ENCODE data around the gene DACT2. TPM values are rescaled to one million over a fixed set of nuclear protein-coding genes. Genes with fewer than 3 reads are reported as not detected.

Gene DACT2, protein sequence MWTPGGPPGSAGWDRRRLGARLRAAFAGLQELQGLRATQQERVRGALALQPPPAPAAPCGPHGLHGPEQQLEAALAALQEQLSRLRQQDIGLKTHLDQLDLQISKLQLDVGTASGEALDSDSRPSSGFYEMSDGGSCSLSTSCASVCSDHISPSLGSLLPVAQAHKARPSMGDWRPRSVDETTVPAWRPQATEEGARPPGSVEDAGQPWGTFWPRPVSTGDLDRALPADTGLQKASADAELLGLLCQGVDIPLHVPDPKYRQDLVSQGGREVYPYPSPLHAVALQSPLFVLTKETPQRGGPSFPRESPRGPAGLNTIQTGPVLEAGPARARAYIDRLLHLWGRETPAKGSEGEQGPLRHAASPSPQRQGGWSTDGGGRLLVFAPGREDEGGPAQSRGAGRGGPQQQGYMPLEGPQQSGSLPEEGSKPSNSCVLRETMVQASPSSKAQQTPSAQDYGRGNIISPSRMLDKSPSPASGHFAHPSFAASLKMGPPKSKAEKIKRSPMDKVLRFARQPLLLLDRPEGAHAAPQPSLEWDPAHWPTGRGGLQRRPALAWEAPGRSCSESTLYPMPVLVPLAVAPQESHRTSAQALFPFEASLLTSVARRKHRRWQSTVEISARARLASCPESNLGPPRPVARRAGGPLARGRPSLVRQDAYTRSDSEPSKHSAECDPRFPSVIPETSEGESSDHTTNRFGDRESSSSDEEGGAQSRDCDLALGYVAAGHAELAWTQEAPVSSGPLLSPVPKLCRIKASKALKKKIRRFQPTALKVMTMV
- total RNA-seq (not detected in 2 replicates), polyA plus RNA-seq (not detected in 2 replicates), polyA minus RNA-seq (ENCODE audit: low replicate concordance) (not detected in 2 replicates)
- not detected in 2 replicates for polyA plus RNA-seq (2012)

DNA sequence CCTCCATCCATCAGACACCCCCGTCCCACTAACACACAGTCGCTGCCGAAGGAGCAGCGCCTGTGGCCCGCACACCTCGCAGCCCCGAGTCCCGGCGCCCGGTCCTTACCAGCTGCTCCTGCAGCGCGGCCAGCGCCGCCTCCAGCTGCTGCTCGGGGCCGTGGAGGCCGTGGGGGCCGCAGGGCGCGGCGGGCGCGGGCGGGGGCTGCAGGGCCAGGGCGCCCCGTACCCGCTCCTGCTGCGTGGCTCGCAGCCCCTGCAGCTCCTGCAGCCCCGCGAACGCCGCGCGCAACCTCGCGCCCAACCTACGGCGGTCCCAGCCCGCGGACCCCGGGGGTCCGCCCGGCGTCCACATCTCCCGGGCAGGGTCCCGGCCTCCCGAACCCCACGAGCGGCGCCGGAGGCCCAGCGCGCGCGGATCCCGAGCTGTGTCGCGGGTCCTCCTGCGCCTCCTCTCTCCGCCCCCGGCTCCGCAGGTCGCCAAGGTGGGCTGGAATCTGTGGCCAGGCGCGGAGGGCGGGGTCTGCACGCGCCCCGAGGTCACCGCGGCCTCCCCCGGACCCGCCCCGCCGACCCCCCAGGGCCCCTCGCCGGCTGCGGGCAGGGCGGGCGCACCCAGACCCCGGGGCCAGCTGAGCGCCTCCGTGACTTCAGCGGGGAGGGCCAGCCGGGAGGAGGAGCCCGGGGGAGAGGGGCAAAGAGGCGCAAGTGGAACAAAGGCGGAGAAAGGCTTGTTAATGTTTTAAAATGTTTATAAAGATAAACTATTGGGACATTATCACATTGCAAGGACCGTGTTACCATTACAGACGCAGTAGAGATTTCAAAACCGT lies at the start of gene DACT2:
Gene DACT2 (minus strand): TSS at position 499 of the 833 bp plus-strand sequence. CDS start 144 bp downstream, at position 355.
- Histone ChIP-seq H3K79me2 (ENCODE audit: control insufficient read depth, insufficient read depth, low read length) (no peaks in the 10 kb centered on the region), H4K20me1 (ENCODE audit: control insufficient read depth, extremely low read depth, insufficient read depth, low read length) (no peaks in the 10 kb centered on the region), H3K9ac (ENCODE audit: insufficient read depth, low read length) (no peak within 1 kb of the TSS), H3K4me1 (ENCODE audit: control insufficient read depth, extremely low read depth, insufficient read depth, low read length) (no peaks in the 10 kb centered on the region), H3K36me3 (ENCODE audit: control insufficient read depth, insufficient read depth, low read length) (no peaks in the 10 kb centered on the region), H3K4me3 (replicated peaks in 1 of 4; ENCODE audit: control extremely low read depth in 1 of 4, insufficient read depth in 1 of 4, low read depth in 3 of 4, low read length in 4 of 4) (no peak within 1 kb of the TSS), H3K27me3 (ENCODE audit: control insufficient read depth, insufficient read depth, low read length) (no peaks in the 10 kb centered on the region), H3K9me3 (ENCODE audit: control insufficient read depth, insufficient read depth, low read depth, low read length) (no peaks in the 10 kb centered on the region), H2AFZ (ENCODE audit: low read length) (no peak within 1 kb of the TSS), H3K4me2 (ENCODE audit: extremely low read depth, insufficient read depth, low read length) (no peak within 1 kb of the TSS), H3K27ac (ENCODE audit: insufficient read depth, low read length) (no peak within 1 kb of the TSS)
- DNase-seq (ENCODE audit: low read depth in 2 of 2): no peak
- TF ChIP-seq EZH2 (IDR thresholded peaks at IDR 0.05; ENCODE audit: low read length, missing control alignments): no peak
- TF ChIP-seq, protein P1, sequence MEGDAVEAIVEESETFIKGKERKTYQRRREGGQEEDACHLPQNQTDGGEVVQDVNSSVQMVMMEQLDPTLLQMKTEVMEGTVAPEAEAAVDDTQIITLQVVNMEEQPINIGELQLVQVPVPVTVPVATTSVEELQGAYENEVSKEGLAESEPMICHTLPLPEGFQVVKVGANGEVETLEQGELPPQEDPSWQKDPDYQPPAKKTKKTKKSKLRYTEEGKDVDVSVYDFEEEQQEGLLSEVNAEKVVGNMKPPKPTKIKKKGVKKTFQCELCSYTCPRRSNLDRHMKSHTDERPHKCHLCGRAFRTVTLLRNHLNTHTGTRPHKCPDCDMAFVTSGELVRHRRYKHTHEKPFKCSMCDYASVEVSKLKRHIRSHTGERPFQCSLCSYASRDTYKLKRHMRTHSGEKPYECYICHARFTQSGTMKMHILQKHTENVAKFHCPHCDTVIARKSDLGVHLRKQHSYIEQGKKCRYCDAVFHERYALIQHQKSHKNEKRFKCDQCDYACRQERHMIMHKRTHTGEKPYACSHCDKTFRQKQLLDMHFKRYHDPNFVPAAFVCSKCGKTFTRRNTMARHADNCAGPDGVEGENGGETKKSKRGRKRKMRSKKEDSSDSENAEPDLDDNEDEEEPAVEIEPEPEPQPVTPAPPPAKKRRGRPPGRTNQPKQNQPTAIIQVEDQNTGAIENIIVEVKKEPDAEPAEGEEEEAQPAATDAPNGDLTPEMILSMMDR (conservative IDR thresholded peaks at IDR 0.05 in 1 of 2, IDR thresholded peaks at IDR 0.05 in 1 of 2; ENCODE audit: low read depth in 1 of 2, low read length in 2 of 2): no peak

DNA sequence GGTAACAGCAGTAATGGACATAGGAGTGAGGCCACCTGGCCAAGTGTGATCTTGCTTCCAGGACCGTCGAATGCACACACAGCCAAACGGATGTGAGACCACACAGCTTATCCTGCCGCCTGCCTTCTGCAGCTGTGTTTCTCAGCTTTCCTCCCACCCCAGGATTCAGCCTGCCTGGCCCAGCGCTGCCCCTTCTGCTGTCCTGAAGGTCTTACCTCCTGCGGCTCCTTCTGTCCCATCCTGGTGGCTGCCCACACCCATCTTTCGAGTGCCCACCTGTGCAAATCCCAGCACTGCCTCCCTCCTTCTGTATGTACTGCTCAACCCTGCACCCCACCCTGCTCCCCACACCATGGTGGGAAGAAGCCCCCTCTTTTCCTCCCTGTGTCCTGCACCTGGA lies 49.4 kb upstream of the DACT2 start:
- Histone ChIP-seq H4K20me1 (ENCODE audit: control insufficient read depth, extremely low read depth, insufficient read depth, low read length) (no peaks in the 10 kb centered on the region), H3K27ac (ENCODE audit: insufficient read depth, low read length) (no peak overlapping the region), H3K36me3 (ENCODE audit: control insufficient read depth, insufficient read depth, low read length) (no peaks in the 10 kb centered on the region), H3K27me3 (ENCODE audit: control insufficient read depth, insufficient read depth, low read length) (no peaks in the 10 kb centered on the region), H3K4me3 (replicated peaks in 1 of 4; ENCODE audit: control extremely low read depth in 1 of 4, insufficient read depth in 1 of 4, low read depth in 3 of 4, low read length in 4 of 4) (no peak overlapping the region), H3K9ac (ENCODE audit: insufficient read depth, low read length) (no peak overlapping the region), H3K79me2 (ENCODE audit: control insufficient read depth, insufficient read depth, low read length) (no peaks in the 10 kb centered on the region), H3K4me2 (ENCODE audit: extremely low read depth, insufficient read depth, low read length) (no peak overlapping the region), H3K4me1 (ENCODE audit: control insufficient read depth, extremely low read depth, insufficient read depth, low read length) (no peaks in the 10 kb centered on the region), H3K9me3 (ENCODE audit: control insufficient read depth, insufficient read depth, low read depth, low read length) (no peaks in the 10 kb centered on the region), H2AFZ (ENCODE audit: low read length) (no peak overlapping the region)
- TF ChIP-seq, protein P1 (conservative IDR thresholded peaks at IDR 0.05 in 1 of 2, IDR thresholded peaks at IDR 0.05 in 1 of 2; ENCODE audit: low read depth in 1 of 2, low read length in 2 of 2): no peak
- TF ChIP-seq EZH2 (IDR thresholded peaks at IDR 0.05; ENCODE audit: low read length, missing control alignments): no peak
- DNase-seq (ENCODE audit: low read depth in 2 of 2): no peak
